H54 (cell line): ENCODE data around the gene GTF3C2.

Source experiments
- DNase-seq: peaks from one replicate; pipeline ENCODE4 v3.0.0; 2011; ENCODE audit warnings: low spot score, mixed read lengths; ENCODE audit not compliant: insufficient read length
- FAIRE-seq: peaks from 3 replicates; lab custom pipeline; 2011; peaks lifted over from hg19 to GRCh38; lab: Jason Lieb, UNC
- POLR2A ChIP-seq: IDR thresholded peaks from 2 replicates; pipeline ENCODE4 v1.6.1; 2011; ENCODE audit warnings: low read depth, mild to moderate bottlenecking, low read length

The GTF3C2 gene

GRCh38 chr2:27377618-27378095 is 21.1 kb upstream of the GTF3C2 start:
- no peak for FAIRE-seq
- TF ChIP-seq POLR2A: no peak

GRCh38 chr2:27376866-27377617 is 20.5 kb upstream of the GTF3C2 start:
- DNase-seq (no peak), FAIRE-seq (no peak)
- TF ChIP-seq POLR2A: no peak

More at GRCh38 chr2:27377618-27378095, 21.1 kb upstream of the GTF3C2 start:
- no peak for DNase-seq

GRCh38 chr2:27376151-27376865 is 19.7 kb upstream of the GTF3C2 start:
- DNase-seq (no peak), FAIRE-seq (no peak)
- no peak for TF ChIP-seq POLR2A

- TF ChIP-seq POLR2A: no peak
- FAIRE-seq: no peak
These were observed 19.0 kb upstream of the GTF3C2 start for GRCh38 chr2:27375513-27376099.

GRCh38 chr2:27373567-27373966 is 17.0 kb upstream of the GTF3C2 start:
- TF ChIP-seq POLR2A: no peak
- FAIRE-seq: no peak
- DNase-seq: no peak

More at GRCh38 chr2:27375513-27376099, 19.0 kb upstream of the GTF3C2 start:
- DNase-seq: no peak

GRCh38 chr2:27372937-27373336 is 16.4 kb upstream of the GTF3C2 start:
- DNase-seq (no peak), FAIRE-seq (no peak)
- no peak for TF ChIP-seq POLR2A

GRCh38 chr2:27370816-27371620 is 14.5 kb upstream of the GTF3C2 start:
- DNase-seq (no peak), FAIRE-seq (no peak)
- 0 out of 2 replicates have a peak, but pooled peaks have one; percentile 13 for TF ChIP-seq POLR2A

- FAIRE-seq (peak; percentile 80), DNase-seq (peak; percentile 88)
- peak; percentile 85 for TF ChIP-seq POLR2A
These were observed 13.7 kb upstream of the GTF3C2 start, which contains the start of the genes EIF2B4 and SNX17 for GRCh38 chr2:27370026-27370815. Gene EIF2B4, minus strand, starts transcription at chr2:27370338. Its CDS starts 24 bp downstream, at chr2:27370314. Gene SNX17, plus strand, starts transcription at chr2:27370616. Its CDS starts 128 bp downstream, at chr2:27370744.

GRCh38 chr2:27369471-27370025 is 13.0 kb upstream of the GTF3C2 start:
- FAIRE-seq (no peak), DNase-seq (peak; percentile 81)
- no peak for TF ChIP-seq POLR2A

- DNase-seq (no peak), FAIRE-seq (no peak)
- no peak for TF ChIP-seq POLR2A
These were observed 7.4 kb upstream of the GTF3C2 start for GRCh38 chr2:27363933-27364332.

DNA sequence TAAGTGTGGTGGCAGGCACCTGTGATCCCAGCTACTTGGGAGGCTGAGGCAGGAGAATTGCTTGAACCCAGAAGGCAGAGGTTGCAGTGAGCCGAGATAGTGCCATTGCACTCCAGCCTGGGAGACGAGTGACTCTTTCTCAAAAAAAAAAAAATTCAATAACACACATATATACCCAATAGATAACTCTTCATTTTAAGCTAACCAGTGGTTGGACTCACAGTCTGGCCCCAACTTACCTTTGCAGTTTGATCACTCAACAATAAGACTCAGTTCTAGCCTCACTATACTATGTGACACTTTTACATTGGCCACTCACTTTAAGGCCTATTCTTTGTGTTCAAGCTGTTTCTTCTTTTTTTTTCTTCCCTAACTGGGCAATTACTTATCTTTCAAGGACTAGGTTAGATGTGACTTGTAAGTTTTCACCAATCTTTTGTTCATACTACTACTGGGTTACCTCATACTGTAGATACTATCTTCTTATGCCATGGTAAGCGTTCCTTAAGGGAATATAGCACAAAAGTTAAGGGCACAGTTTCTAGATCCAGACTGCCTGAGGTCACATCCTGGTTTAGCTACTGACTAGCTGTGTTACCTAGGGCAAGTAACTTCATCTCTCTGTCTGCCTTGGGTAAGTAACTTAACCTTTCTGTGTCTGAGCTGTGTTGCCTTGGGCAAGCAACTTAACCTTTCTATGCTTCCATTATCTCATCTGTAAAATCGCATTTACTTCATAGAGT is 6.3 kb upstream of the GTF3C2 start:
- TF ChIP-seq POLR2A: no peak
- DNase-seq (no peak), FAIRE-seq (no peak)

DNA sequence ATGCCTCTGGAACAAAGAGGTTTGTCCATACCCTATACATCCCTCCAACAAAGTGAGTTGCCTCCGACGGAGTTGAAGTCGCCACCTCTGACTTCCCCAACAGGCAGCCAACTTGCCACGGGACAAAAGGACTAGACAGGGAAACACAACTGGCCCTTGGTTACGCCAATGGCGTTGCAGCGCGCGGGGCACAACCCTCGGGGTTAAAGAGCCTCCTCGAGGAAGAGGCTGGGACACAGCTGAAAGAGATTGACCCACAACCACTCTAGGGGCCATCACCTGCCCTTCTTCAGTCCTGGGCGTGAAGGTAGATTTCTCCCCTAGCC is 545 bp downstream of the GTF3C2 start:
- TF ChIP-seq POLR2A: peak; percentile 18; the same call in 1 of the 2 replicates
- no peak for FAIRE-seq
- no peak for DNase-seq
